Cortex of kidney (tissue), 1 donor: ENCODE data around the gene LRIT1.

Experiments
- DNase-seq: peaks from one replicate; lab custom pipeline; 2025; lab: John Stamatoyannopoulos, UW

The LRIT1 gene

GRCh38 chr10:84214046-84214572 lies 27.2 kb downstream of the LRIT1 start:
- DNase-seq = no peak

- DNase-seq = no peak
Observed at GRCh38 chr10:84213076-84213475, 28.3 kb downstream of the LRIT1 start.

GRCh38 chr10:84212014-84212413 lies 29.3 kb downstream of the LRIT1 start:
- DNase-seq = no peak

- DNase-seq = no peak
Observed at GRCh38 chr10:84211566-84211965, 29.8 kb downstream of the LRIT1 start.

GRCh38 chr10:84208023-84208422 lies 33.3 kb downstream of the LRIT1 start:
- DNase-seq = no peak

GRCh38 chr10:84205853-84206525 lies 35.4 kb downstream of the LRIT1 start:
- no peak for DNase-seq

- no peak for DNase-seq
Observed at GRCh38 chr10:84205049-84205852, 36.1 kb downstream of the LRIT1 start.

- DNase-seq = no peak
Observed at GRCh38 chr10:84204610-84205009, 36.7 kb downstream of the LRIT1 start.

GRCh38 chr10:84204122-84204521 lies 37.2 kb downstream of the LRIT1 start:
- DNase-seq = no peak

GRCh38 chr10:84202349-84202748 lies 39.0 kb downstream of the LRIT1 start:
- no peak for DNase-seq

GRCh38 chr10:84201682-84202081 lies 39.7 kb downstream of the LRIT1 start:
- no peak for DNase-seq

- DNase-seq = no peak
Observed at GRCh38 chr10:84201244-84201606, 40.1 kb downstream of the LRIT1 start.

- no peak for DNase-seq
Observed at GRCh38 chr10:84200537-84201243, 40.7 kb downstream of the LRIT1 start.

- no peak for DNase-seq
Observed at GRCh38 chr10:84198206-84198915, 43.0 kb downstream of the LRIT1 start.

- DNase-seq = no peak
Observed at GRCh38 chr10:84197643-84198042, 43.7 kb downstream of the LRIT1 start.

- DNase-seq = no peak
Observed at GRCh38 chr10:84196941-84197340, 44.4 kb downstream of the LRIT1 start.

GRCh38 chr10:84196083-84196482 lies 45.3 kb downstream of the LRIT1 start:
- no peak for DNase-seq

GRCh38 chr10:84195044-84195830 lies 46.1 kb downstream of the LRIT1 start:
- no peak for DNase-seq

- no peak for DNase-seq
Observed at GRCh38 chr10:84194424-84195043, 46.8 kb downstream of the LRIT1 start, which contains the start of gene CDHR1. TSS of gene CDHR1 (plus strand) at chr10:84194537. CDS start at chr10:84194761, 224 bp downstream.

- DNase-seq = no peak
Observed at GRCh38 chr10:84193846-84194423, 47.4 kb downstream of the LRIT1 start.
